SU-DHL-6 (cell line): ENCODE measurements around the gene BEST1.

Experiments
- H2AFZ ChIP-seq: fragments of 200-600 bp; sonication (generic); 2 replicates; pipeline ENCODE4 v1.6.1; 2014; ENCODE audit warnings: low read depth, mild to moderate bottlenecking, moderate library complexity, mixed read lengths, antibody characterized with exemption, low read length; ENCODE audit not compliant: severe bottlenecking
- H3F3A ChIP-seq: fragments of 200-600 bp; shearing (Covaris generic); 2 replicates; pipeline ENCODE4 v1.6.0; 2016; ENCODE audit warnings: antibody characterized with exemption, mild to moderate bottlenecking; ENCODE audit not compliant: insufficient read depth
- H3K27ac ChIP-seq: fragments of 200-600 bp; sonication (generic); 2 replicates; pipeline ENCODE4 v1.5.1; 2016; ENCODE audit warnings: low read depth, mild to moderate bottlenecking, low read length, moderate library complexity, mixed read lengths
- H3K27me3 ChIP-seq: fragments of 200-600 bp; sonication (generic), shearing (Covaris generic); 2 replicates; pipeline ENCODE4 v1.6.0; 2014; ENCODE audit warnings: mild to moderate bottlenecking, low read length
- H3K36me3 ChIP-seq: fragments of 200-600 bp; sonication (generic); 2 replicates; pipeline ENCODE4 v1.6.1; 2014; ENCODE audit warnings: mild to moderate bottlenecking, low read length, mixed read lengths
- H3K4me2 ChIP-seq: fragments of 300-600, 200-600 bp; shearing (Covaris generic), sonication (generic); 2 replicates; pipeline ENCODE4 v1.6.0; 2014; ENCODE audit warnings: low read length, low read depth, mild to moderate bottlenecking; ENCODE audit not compliant: poor library complexity, severe bottlenecking
- H3K4me3 ChIP-seq: fragments of 200-600 bp; sonication (generic); 2 replicates; pipeline ENCODE4 v1.5.1; 2014; ENCODE audit warnings: antibody characterized with exemption, low read length, mild to moderate bottlenecking, mixed read lengths; ENCODE audit not compliant: insufficient read depth, poor library complexity, severe bottlenecking
- H3K79me2 ChIP-seq: fragments of 200-600 bp; sonication (generic); 2 replicates; pipeline ENCODE4 v1.6.1; 2014; ENCODE audit warnings: mild to moderate bottlenecking, low read length, moderate library complexity; ENCODE audit not compliant: insufficient read depth
- H3K9ac ChIP-seq: fragments of 200-600 bp; sonication (generic); 2 replicates; pipeline ENCODE4 v1.7.0; 2014; ENCODE audit warnings: mild to moderate bottlenecking, low read length
- H3K9me2 ChIP-seq: fragments of 200-600 bp; sonication (generic); replicated peaks from 2 replicates; pipeline ENCODE4 v1.6.1; 2014; ENCODE audit warnings: low read length; ENCODE audit not compliant: insufficient read depth
- H3K9me3 ChIP-seq: fragments of 200-600 bp; sonication (generic); 2 replicates; pipeline ENCODE4 v1.6.1; 2014; ENCODE audit warnings: low read length, mixed read lengths; ENCODE audit not compliant: insufficient read depth
- H4K20me1 ChIP-seq: fragments of 200-600 bp; sonication (generic); 2 replicates; pipeline ENCODE4 v1.6.1; 2014; ENCODE audit warnings: low read depth, mild to moderate bottlenecking, antibody characterized with exemption, low read length, moderate library complexity, mixed read lengths
- CTCF ChIP-seq: fragments of 200-600 bp; sonication (generic); IDR thresholded peaks from one replicate; pipeline ENCODE4 v1.5.1; 2017; ENCODE audit warnings: antibody characterized with exemption, mild to moderate bottlenecking, low read length, moderate library complexity; ENCODE audit not compliant: insufficient read depth, poor library complexity, severe bottlenecking
- EZH2phosphoT487 ChIP-seq: fragments of 200-600 bp; sonication (generic), shearing (Covaris generic); conservative IDR thresholded peaks from 2 replicates; pipeline ENCODE4 v1.6.1; 2018; ENCODE audit warnings: mild to moderate bottlenecking, antibody characterized with exemption, low read length, moderate library complexity, mixed read lengths

Gene BEST1

DNA sequence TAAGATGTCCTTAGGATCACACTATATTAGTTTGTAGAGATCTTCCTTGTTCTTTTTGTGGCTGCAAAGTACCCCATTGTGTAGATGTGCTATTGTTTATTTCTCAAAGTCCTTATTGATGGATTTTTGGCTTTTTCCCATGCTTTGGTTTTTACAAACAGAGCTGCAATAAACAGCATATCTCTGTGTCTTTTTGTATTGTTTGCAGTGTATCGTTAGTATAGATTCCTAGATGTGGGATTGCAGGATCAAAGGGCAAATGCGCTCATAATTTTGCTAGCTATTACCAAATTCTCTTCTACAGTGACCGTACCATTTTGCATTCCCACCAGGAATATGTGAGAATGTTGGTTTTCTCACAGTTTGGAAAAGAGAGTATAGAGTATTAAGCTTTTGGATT, 44.8 kb downstream of the BEST1 start:
- H3K4me2 ChIP-seq: no peak overlapping the region
- TF ChIP-seq CTCF (no peak), EZH2phosphoT487 (no peak)

DNA sequence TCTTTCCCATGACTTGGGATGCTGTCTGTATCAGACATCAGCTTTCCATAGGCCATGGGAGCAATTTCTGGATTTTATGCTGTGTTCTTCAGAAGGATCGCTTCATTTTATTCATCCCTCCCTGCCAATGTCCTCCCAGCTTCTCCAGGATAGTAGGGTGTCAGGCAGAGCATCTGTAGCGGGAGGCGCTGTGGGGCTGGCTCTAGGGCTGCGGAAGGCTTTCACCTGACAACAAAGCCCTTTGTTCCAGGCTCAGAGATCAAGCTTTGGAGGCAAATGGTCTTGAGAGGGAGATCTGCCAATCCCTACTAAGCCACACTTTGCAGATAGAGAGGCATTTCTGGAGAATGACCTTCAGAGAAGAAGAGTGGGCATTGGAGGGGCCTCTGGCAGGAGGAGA, 46.8 kb downstream of the BEST1 start:
- H3K9me2 ChIP-seq: no peaks in the 10 kb centered on the region
- TF ChIP-seq CTCF (no peak), EZH2phosphoT487 (no peak)

More for the DNA sequence above, 44.8 kb downstream of the BEST1 start:
- no peaks in the 10 kb centered on the region for H3K27me3 ChIP-seq
- H3K9ac ChIP-seq: no peak overlapping the region
- no peaks in the 10 kb centered on the region for H3F3A ChIP-seq
- H3K79me2 ChIP-seq: no peaks in the 10 kb centered on the region
- no peaks in the 10 kb centered on the region for H4K20me1 ChIP-seq
- no peak overlapping the region for H3K27ac ChIP-seq
- H3K9me2 ChIP-seq: no peaks in the 10 kb centered on the region
- no peaks in the 10 kb centered on the region for H3K36me3 ChIP-seq
- peaks cover 8% of the 10 kb centered on the region; the same call in 1 of the 2 replicates for H3K9me3 ChIP-seq
- H3K4me3 ChIP-seq: no peak overlapping the region
- no peak overlapping the region for H2AFZ ChIP-seq

GRCh38 chr11:61999141-61999975, 49.2 kb downstream of the BEST1 start:
- H4K20me1 ChIP-seq: no peaks in the 10 kb centered on the region
- H3K9me2 ChIP-seq: no peaks in the 10 kb centered on the region
- no peaks in the 10 kb centered on the region for H3F3A ChIP-seq
- no peak overlapping the region for H3K9ac ChIP-seq
- H3K4me3 ChIP-seq: no peak overlapping the region
- no peaks in the 10 kb centered on the region for H3K36me3 ChIP-seq
- no peak overlapping the region for H3K27ac ChIP-seq
- no peaks in the 10 kb centered on the region for H3K27me3 ChIP-seq
- H3K9me3 ChIP-seq: peaks cover 8% of the 10 kb centered on the region; the same call in 1 of the 2 replicates
- no peak overlapping the region for H3K4me2 ChIP-seq
- no peaks in the 10 kb centered on the region for H3K79me2 ChIP-seq
- H2AFZ ChIP-seq: no peak overlapping the region
- no peak for TF ChIP-seq CTCF
- no peak for TF ChIP-seq EZH2phosphoT487

More for the DNA sequence above, 46.8 kb downstream of the BEST1 start:
- no peaks in the 10 kb centered on the region for H3K27me3 ChIP-seq
- H4K20me1 ChIP-seq: no peaks in the 10 kb centered on the region
- H3K79me2 ChIP-seq: no peaks in the 10 kb centered on the region
- no peak overlapping the region for H3K9ac ChIP-seq
- no peak overlapping the region for H2AFZ ChIP-seq
- no peak overlapping the region for H3K4me3 ChIP-seq
- no peak overlapping the region for H3K27ac ChIP-seq
- H3K36me3 ChIP-seq: no peaks in the 10 kb centered on the region
- peaks cover 8% of the 10 kb centered on the region; the same call in 1 of the 2 replicates for H3K9me3 ChIP-seq
- no peak overlapping the region for H3K4me2 ChIP-seq
- H3F3A ChIP-seq: no peaks in the 10 kb centered on the region
